Liver (tissue), 3 donors: ENCODE results near the gene PTTG1IP.

ENCODE experiments used
- EGR1 ChIP-seq, 2 donors: IDR thresholded peaks; 2 replicates each; pipeline ENCODE4 v1.6.1; 2016 to 2018; ENCODE audit warnings: antibody characterized with exemption in 2 of 2, low read depth in 2 of 2
- GABPA ChIP-seq, 2 donors: IDR thresholded peaks in 1 of 2; conservative IDR thresholded peaks in 1 of 2; 2 replicates each; pipeline ENCODE4 v1.6.1; 2016; ENCODE audit warnings: antibody characterized with exemption in 2 of 2, mild to moderate bottlenecking in 1 of 2, moderate library complexity in 1 of 2
- JUND ChIP-seq, 2 donors: IDR thresholded peaks; 2 replicates each; pipeline ENCODE4 v1.6.1; 2016; ENCODE audit warnings: antibody characterized with exemption in 2 of 2
- NR2F2 ChIP-seq: IDR thresholded peaks from 2 replicates; pipeline ENCODE4 v1.6.1; 2016; ENCODE audit warnings: antibody characterized with exemption
- RAD21 ChIP-seq, 2 donors: IDR thresholded peaks; 2 replicates each; pipeline ENCODE4 v1.6.1; 2016; ENCODE audit warnings: antibody characterized with exemption in 2 of 2, mild to moderate bottlenecking in 2 of 2
- SP1 ChIP-seq: IDR thresholded peaks from 2 replicates; pipeline ENCODE4 v1.6.1; 2018; ENCODE audit warnings: antibody characterized with exemption, mild to moderate bottlenecking
- TAF1 ChIP-seq: conservative IDR thresholded peaks from 2 replicates; pipeline ENCODE4 v1.6.1; 2016; ENCODE audit warnings: antibody characterized with exemption, mild to moderate bottlenecking
- YY1 ChIP-seq: IDR thresholded peaks from 2 replicates; pipeline ENCODE4 v1.6.1; 2016; ENCODE audit warnings: antibody characterized with exemption, mild to moderate bottlenecking
- TF ChIP-seq, protein P1 (sequence below): fragments of 150-350 bp; IDR thresholded peaks from 2 replicates; pipeline ENCODE4 v1.5.1; 2017; ENCODE audit warnings: improper control_type of control experiment, low read depth, low read length; ENCODE audit not compliant: missing input control
- TF ChIP-seq, protein P2 (sequence below): IDR thresholded peaks from 2 replicates; pipeline ENCODE4 v1.6.1; 2016; ENCODE audit warnings: antibody characterized with exemption, mild to moderate bottlenecking
- TF ChIP-seq, protein P3 (sequence below): IDR thresholded peaks from 2 replicates; pipeline ENCODE4 v1.6.1; 2016; ENCODE audit warnings: antibody characterized with exemption
- donor health status: healthy.
- donor health status: healthy.

DNA sequence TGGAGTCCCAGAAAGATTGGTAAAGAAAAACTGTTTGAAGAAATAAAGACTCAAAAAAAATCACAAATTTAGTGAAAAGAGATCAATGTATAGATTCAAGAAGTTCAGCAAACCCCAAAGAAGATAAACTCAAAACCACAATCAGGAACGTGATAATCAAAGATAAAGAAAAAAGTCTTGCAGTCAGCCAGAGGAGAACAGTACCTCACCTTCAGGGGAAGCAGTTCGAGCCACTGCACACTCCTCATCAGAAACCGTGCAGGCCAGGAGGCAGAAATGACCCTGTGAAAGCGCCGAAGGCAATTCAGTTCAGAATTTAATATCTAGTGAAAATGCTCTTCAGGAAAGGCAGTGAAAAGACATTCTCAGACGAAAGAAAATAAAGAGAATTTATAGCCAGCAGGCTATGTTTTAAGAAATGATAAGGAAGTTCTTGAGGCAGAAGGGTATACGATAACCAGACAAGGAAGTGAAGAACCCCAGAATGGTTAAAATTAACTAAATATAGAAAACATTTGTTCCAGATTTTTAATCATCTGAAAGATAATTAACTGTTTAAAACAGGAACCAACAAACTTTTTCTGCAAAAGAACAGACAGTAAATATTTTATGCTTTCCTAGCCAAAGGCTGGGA, 42.1 kb downstream of the PTTG1IP start:
- TF ChIP-seq EGR1 (IDR thresholded peaks at IDR 0.05; ENCODE audit: low read depth in 2 of 2), result no peak
- TF ChIP-seq, protein P1, sequence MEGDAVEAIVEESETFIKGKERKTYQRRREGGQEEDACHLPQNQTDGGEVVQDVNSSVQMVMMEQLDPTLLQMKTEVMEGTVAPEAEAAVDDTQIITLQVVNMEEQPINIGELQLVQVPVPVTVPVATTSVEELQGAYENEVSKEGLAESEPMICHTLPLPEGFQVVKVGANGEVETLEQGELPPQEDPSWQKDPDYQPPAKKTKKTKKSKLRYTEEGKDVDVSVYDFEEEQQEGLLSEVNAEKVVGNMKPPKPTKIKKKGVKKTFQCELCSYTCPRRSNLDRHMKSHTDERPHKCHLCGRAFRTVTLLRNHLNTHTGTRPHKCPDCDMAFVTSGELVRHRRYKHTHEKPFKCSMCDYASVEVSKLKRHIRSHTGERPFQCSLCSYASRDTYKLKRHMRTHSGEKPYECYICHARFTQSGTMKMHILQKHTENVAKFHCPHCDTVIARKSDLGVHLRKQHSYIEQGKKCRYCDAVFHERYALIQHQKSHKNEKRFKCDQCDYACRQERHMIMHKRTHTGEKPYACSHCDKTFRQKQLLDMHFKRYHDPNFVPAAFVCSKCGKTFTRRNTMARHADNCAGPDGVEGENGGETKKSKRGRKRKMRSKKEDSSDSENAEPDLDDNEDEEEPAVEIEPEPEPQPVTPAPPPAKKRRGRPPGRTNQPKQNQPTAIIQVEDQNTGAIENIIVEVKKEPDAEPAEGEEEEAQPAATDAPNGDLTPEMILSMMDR, result no peak
- TF ChIP-seq YY1, result no peak
- TF ChIP-seq JUND (IDR thresholded peaks at IDR 0.05), result no peak
- TF ChIP-seq RAD21 (IDR thresholded peaks at IDR 0.05), result no peak
- TF ChIP-seq, protein P2, sequence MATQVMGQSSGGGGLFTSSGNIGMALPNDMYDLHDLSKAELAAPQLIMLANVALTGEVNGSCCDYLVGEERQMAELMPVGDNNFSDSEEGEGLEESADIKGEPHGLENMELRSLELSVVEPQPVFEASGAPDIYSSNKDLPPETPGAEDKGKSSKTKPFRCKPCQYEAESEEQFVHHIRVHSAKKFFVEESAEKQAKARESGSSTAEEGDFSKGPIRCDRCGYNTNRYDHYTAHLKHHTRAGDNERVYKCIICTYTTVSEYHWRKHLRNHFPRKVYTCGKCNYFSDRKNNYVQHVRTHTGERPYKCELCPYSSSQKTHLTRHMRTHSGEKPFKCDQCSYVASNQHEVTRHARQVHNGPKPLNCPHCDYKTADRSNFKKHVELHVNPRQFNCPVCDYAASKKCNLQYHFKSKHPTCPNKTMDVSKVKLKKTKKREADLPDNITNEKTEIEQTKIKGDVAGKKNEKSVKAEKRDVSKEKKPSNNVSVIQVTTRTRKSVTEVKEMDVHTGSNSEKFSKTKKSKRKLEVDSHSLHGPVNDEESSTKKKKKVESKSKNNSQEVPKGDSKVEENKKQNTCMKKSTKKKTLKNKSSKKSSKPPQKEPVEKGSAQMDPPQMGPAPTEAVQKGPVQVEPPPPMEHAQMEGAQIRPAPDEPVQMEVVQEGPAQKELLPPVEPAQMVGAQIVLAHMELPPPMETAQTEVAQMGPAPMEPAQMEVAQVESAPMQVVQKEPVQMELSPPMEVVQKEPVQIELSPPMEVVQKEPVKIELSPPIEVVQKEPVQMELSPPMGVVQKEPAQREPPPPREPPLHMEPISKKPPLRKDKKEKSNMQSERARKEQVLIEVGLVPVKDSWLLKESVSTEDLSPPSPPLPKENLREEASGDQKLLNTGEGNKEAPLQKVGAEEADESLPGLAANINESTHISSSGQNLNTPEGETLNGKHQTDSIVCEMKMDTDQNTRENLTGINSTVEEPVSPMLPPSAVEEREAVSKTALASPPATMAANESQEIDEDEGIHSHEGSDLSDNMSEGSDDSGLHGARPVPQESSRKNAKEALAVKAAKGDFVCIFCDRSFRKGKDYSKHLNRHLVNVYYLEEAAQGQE, result no peak
- TF ChIP-seq SP1, result no peak
- no peak for TF ChIP-seq NR2F2
- TF ChIP-seq, protein P3, sequence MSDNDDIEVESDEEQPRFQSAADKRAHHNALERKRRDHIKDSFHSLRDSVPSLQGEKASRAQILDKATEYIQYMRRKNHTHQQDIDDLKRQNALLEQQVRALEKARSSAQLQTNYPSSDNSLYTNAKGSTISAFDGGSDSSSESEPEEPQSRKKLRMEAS, result no peak
- TF ChIP-seq TAF1, result no peak
- no peak for TF ChIP-seq GABPA (IDR thresholded peaks at IDR 0.05 in 1 of 2, conservative IDR thresholded peaks at IDR 0.05 in 1 of 2)
